Panc1 (cell line): Measurements from ENCODE around the gene ASPSCR1. TPM values are rescaled to one million over a fixed set of nuclear protein-coding genes. Genes with fewer than 3 reads are reported as not detected.

Experiments used
- ATAC-seq: fragments of 200-7000 bp; cut with Tn5 transposase; 2 replicates; pipeline ENCODE4 v1.9.1; 2020; ENCODE audit warnings: mild to moderate bottlenecking, moderate library complexity
- BruUV-seq: library from RNA; stranded (reverse); fragments of 400-500 nt; replicated peaks from 2 replicates; lab custom pipeline; 2021; lab: Mats Ljungman, UMichigan
- CTCF ChIA-PET: fragments of 300-600 bp; sonication (Branson Sonifier 250); formaldehyde crosslinking; loops from one replicate; lab custom pipeline; 2022; ENCODE audit warnings: antibody characterized with exemption; lab: Charles Lee
- POLR2A ChIA-PET: fragments of 300-600 bp; sonication (Branson Sonifier 250); formaldehyde crosslinking; loops from one replicate; lab custom pipeline; 2022; ENCODE audit warnings: antibody characterized with exemption; lab: Charles Lee
- DNase-seq: peaks from one replicate; pipeline ENCODE4 v3.0.0-alpha.2; 2010; ENCODE audit warnings: low read depth, low spot score
- H3K27ac ChIP-seq: 2 replicates; pipeline ENCODE4 v1.5.1; 2011; ENCODE audit warnings: mild to moderate bottlenecking, low read length, inconsistent platforms
- H3K27me3 ChIP-seq: fragments of 200-500 bp; sonication (Bioruptor generic); 2 replicates; pipeline ENCODE4 v1.6.0; 2014; ENCODE audit warnings: low read length, inconsistent platforms; ENCODE audit not compliant: control insufficient read depth, insufficient read depth
- H3K36me3 ChIP-seq: fragments of 200-500 bp; sonication (Bioruptor generic); 2 replicates; pipeline ENCODE4 v1.5.1; 2014; ENCODE audit warnings: inconsistent platforms, mild to moderate bottlenecking, low read length, moderate library complexity; ENCODE audit not compliant: control insufficient read depth, insufficient read depth
- H3K4me1 ChIP-seq: 2 replicates; pipeline ENCODE4 v1.5.1; 2011; ENCODE audit warnings: inconsistent platforms, mild to moderate bottlenecking, low read length, moderate library complexity; ENCODE audit not compliant: control insufficient read depth, insufficient read depth
- H3K4me3 ChIP-seq, 2 experiments: 2 replicates each; pipeline ENCODE4 v1.5.1; 2011 to 2012; ENCODE audit warnings: low read depth in 2 of 2, low read length in 2 of 2, mild to moderate bottlenecking in 2 of 2, inconsistent platforms in 1 of 2, moderate library complexity in 1 of 2
- H3K9me3 ChIP-seq: fragments of 200-500 bp; sonication (Bioruptor generic); 2 replicates; pipeline ENCODE4 v1.5.1; 2014; ENCODE audit warnings: low read depth, mild to moderate bottlenecking, inconsistent platforms, low read length, moderate library complexity; ENCODE audit not compliant: control insufficient read depth, insufficient read depth
- POLR2AphosphoS5 ChIP-seq: IDR thresholded peaks from 2 replicates; pipeline ENCODE4 v1.6.1; 2012; ENCODE audit warnings: mild to moderate bottlenecking, low read depth, low read length, moderate library complexity
- SIN3A ChIP-seq: IDR thresholded peaks from 2 replicates; pipeline ENCODE4 v1.6.1; 2012; ENCODE audit warnings: low read depth, mild to moderate bottlenecking, low read length, moderate library complexity, borderline replicate concordance; ENCODE audit not compliant: insufficient read depth
- TCF7L2 ChIP-seq: IDR thresholded peaks from 2 replicates; pipeline ENCODE4 v1.6.1; 2011; ENCODE audit warnings: mild to moderate bottlenecking, low read depth, low read length, inconsistent platforms
- in situ Hi-C: cut with HindIII; loops from 2 replicates; pipeline ENCODE4 v1.10.0; 2016; ENCODE audit warnings: low sequenced_read_pairs, low pct_unique_long_range_greater_than_20kb
- intact Hi-C: fragments of 100-400 bp; cut with micrococcal nuclease; formaldehyde crosslinking; loops from one replicate; pipeline ENCODE4 v1.10.0; 2022; ENCODE audit not compliant: unreplicated experiment
- total RNA-seq: library from RNA; stranded (reverse); gene quantifications from one replicate; pipeline ENCODE4 v1.2.1, GENCODE V29; 2021; ENCODE audit not compliant: unreplicated experiment
- TF ChIP-seq, protein P1 (sequence below): fragments of 450-650 bp; IDR thresholded peaks from 2 replicates; pipeline ENCODE4 v1.5.1; 2017; ENCODE audit warnings: mild to moderate bottlenecking
- TF ChIP-seq, protein P2 (sequence below), 2 experiments: IDR thresholded peaks; 2 replicates each; pipeline ENCODE4 v1.6.1; 2011 to 2012; ENCODE audit warnings: low read depth in 2 of 2, control low read depth in 1 of 2, low read length in 1 of 2, mild to moderate bottlenecking in 1 of 2, moderate library complexity in 1 of 2; ENCODE audit not compliant: insufficient read depth in 1 of 2

ASPSCR1 gene
- total RNA-seq, 1 experiment from 2014 or later: 64.7 TPM

DNA sequence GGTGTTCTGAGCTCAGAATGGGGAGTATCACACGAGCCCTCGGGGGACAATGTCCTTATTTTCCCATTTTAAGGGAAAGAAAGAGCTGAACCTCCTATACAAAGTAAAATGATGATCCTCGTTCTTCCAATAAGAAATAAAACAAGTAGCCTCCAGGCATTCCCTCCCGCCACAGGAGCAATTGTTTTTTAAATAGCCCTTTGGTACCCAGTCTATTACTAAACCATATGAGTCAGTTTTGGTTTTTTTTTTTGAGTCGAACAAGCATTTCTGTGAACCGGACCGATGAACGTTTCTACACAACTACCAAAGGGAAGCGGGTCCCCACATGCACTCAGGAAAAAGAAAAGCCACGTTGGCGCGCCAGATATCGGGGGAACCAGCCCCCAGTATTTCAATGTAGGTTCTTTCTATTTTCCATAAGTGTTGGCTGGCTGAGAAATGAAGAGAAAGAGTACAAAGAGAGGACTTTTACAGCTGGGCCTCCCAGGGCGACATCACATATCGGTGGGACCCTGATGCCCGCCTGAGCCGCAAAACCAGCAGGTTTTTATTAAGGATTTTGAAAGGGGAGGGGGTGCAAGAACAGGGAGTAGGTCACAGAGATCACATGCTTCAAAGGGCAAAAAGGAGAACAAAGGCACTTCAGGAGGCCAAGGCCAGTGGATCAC is 63.9 kb downstream of the ASPSCR1 start:
- TF ChIP-seq TCF7L2 (no peak), POLR2AphosphoS5 (no peak), SIN3A (no peak)
- TF ChIP-seq, protein P1, sequence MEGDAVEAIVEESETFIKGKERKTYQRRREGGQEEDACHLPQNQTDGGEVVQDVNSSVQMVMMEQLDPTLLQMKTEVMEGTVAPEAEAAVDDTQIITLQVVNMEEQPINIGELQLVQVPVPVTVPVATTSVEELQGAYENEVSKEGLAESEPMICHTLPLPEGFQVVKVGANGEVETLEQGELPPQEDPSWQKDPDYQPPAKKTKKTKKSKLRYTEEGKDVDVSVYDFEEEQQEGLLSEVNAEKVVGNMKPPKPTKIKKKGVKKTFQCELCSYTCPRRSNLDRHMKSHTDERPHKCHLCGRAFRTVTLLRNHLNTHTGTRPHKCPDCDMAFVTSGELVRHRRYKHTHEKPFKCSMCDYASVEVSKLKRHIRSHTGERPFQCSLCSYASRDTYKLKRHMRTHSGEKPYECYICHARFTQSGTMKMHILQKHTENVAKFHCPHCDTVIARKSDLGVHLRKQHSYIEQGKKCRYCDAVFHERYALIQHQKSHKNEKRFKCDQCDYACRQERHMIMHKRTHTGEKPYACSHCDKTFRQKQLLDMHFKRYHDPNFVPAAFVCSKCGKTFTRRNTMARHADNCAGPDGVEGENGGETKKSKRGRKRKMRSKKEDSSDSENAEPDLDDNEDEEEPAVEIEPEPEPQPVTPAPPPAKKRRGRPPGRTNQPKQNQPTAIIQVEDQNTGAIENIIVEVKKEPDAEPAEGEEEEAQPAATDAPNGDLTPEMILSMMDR: no peak
- TF ChIP-seq, protein P2, sequence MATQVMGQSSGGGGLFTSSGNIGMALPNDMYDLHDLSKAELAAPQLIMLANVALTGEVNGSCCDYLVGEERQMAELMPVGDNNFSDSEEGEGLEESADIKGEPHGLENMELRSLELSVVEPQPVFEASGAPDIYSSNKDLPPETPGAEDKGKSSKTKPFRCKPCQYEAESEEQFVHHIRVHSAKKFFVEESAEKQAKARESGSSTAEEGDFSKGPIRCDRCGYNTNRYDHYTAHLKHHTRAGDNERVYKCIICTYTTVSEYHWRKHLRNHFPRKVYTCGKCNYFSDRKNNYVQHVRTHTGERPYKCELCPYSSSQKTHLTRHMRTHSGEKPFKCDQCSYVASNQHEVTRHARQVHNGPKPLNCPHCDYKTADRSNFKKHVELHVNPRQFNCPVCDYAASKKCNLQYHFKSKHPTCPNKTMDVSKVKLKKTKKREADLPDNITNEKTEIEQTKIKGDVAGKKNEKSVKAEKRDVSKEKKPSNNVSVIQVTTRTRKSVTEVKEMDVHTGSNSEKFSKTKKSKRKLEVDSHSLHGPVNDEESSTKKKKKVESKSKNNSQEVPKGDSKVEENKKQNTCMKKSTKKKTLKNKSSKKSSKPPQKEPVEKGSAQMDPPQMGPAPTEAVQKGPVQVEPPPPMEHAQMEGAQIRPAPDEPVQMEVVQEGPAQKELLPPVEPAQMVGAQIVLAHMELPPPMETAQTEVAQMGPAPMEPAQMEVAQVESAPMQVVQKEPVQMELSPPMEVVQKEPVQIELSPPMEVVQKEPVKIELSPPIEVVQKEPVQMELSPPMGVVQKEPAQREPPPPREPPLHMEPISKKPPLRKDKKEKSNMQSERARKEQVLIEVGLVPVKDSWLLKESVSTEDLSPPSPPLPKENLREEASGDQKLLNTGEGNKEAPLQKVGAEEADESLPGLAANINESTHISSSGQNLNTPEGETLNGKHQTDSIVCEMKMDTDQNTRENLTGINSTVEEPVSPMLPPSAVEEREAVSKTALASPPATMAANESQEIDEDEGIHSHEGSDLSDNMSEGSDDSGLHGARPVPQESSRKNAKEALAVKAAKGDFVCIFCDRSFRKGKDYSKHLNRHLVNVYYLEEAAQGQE (IDR thresholded peaks at IDR 0.05; ENCODE audit: insufficient read depth in 1 of 2, low read depth in 2 of 2, low read length in 1 of 2): no peak
- peaks cover 4% of the 10 kb centered on the region; the same call in 1 of the 2 replicates for H3K4me1 ChIP-seq
- ChIA-PET POLR2A (interaction anchor here (0.6 to 0.7 kb wide), 2 partner anchors 10 to 11 kb away, joined by 3 to 5 read pairs; no protein-coding TSS in a partner anchor), CTCF (interaction anchor here (0.5 kb wide), 1 partner anchor 21 kb away, joined by 3 read pairs; no protein-coding TSS in a partner anchor)
- intact Hi-C loops: no loop called here
- no peaks in the 10 kb centered on the region for H3K9me3 ChIP-seq
- in situ Hi-C loops: no loop called here
- H3K27ac ChIP-seq: no peak overlapping the region
- no peaks in the 10 kb centered on the region for H3K36me3 ChIP-seq
- BruUV-seq: no TSS peak
- no peak for DNase-seq
- H3K27me3 ChIP-seq: no peaks in the 10 kb centered on the region
- no peak overlapping the region for H3K4me3 ChIP-seq
- no peak for ATAC-seq

DNA sequence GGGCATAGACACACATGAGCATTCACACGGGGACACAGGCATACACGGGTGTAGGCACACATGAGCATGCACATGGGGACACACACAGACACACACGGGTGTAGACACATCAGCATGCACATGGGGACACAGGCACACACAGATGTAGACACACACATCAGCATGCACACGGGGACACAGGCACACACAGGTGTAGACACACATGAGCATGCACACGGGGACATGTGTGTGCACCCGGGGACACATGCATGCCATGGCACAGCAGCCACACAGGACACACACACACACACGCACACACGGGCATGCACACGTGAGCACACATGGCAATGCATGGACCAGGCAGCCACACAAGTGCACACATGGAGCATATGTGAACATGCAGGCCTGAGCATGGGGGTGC is 65.2 kb downstream of the ASPSCR1 start:
- no peaks in the 10 kb centered on the region for H3K36me3 ChIP-seq
- POLR2A ChIA-PET: no interaction called here
- ATAC-seq (no peak), DNase-seq (no peak)
- CTCF ChIA-PET: no interaction called here
- H3K27ac ChIP-seq: no peak overlapping the region
- no peaks in the 10 kb centered on the region for H3K9me3 ChIP-seq
- TF ChIP-seq TCF7L2 (no peak), SIN3A (no peak), POLR2AphosphoS5 (no peak)
- TF ChIP-seq, protein P1: no peak
- TF ChIP-seq, protein P2 (IDR thresholded peaks at IDR 0.05; ENCODE audit: insufficient read depth in 1 of 2, low read depth in 2 of 2, low read length in 1 of 2): no peak
- no peaks in the 10 kb centered on the region for H3K27me3 ChIP-seq
- in situ Hi-C loops (no loop called here), intact Hi-C loops (no loop called here)
- no peaks in the 10 kb centered on the region for H3K4me1 ChIP-seq
- H3K4me3 ChIP-seq: no peak overlapping the region
- no TSS peak for BruUV-seq
